Measurements from ENCODE around the gene CLDN6. TPM values are rescaled to one million over a fixed set of nuclear protein-coding genes. Genes with fewer than 3 reads are reported as not detected.

CLDN6 gene
- total and polyA plus RNA-seq, 2 of the 13 experiments (the other 11 are each of a cell fraction or from before 2014, with no cell fraction given): 5.9 to 7.6 TPM

DNA sequence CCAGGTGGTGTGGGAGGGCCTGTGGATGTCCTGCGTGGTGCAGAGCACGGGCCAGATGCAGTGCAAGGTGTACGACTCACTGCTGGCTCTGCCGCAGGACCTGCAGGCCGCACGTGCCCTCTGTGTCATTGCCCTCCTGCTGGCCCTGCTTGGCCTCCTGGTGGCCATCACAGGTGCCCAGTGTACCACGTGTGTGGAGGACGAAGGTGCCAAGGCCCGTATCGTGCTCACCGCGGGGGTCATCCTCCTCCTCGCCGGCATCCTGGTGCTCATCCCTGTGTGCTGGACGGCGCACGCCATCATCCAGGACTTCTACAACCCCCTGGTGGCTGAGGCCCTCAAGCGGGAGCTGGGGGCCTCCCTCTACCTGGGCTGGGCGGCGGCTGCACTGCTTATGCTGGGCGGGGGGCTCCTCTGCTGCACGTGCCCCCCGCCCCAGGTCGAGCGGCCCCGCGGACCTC is 4.5 kb downstream of the CLDN6 start (continued):
- TF ChIP-seq HNRNPLL (IDR thresholded peaks at IDR 0.05; ENCODE audit: low read depth, low read length, poor library complexity, severe bottlenecking): peak; percentile 11
- TF ChIP-seq ZNF343 (CRISPR knock-in tag; IDR thresholded peaks at IDR 0.05): no peak
- no peak for TF ChIP-seq STAG1 (CRISPR knock-in tag; IDR thresholded peaks at IDR 0.05)
- TF ChIP-seq, protein P1, sequence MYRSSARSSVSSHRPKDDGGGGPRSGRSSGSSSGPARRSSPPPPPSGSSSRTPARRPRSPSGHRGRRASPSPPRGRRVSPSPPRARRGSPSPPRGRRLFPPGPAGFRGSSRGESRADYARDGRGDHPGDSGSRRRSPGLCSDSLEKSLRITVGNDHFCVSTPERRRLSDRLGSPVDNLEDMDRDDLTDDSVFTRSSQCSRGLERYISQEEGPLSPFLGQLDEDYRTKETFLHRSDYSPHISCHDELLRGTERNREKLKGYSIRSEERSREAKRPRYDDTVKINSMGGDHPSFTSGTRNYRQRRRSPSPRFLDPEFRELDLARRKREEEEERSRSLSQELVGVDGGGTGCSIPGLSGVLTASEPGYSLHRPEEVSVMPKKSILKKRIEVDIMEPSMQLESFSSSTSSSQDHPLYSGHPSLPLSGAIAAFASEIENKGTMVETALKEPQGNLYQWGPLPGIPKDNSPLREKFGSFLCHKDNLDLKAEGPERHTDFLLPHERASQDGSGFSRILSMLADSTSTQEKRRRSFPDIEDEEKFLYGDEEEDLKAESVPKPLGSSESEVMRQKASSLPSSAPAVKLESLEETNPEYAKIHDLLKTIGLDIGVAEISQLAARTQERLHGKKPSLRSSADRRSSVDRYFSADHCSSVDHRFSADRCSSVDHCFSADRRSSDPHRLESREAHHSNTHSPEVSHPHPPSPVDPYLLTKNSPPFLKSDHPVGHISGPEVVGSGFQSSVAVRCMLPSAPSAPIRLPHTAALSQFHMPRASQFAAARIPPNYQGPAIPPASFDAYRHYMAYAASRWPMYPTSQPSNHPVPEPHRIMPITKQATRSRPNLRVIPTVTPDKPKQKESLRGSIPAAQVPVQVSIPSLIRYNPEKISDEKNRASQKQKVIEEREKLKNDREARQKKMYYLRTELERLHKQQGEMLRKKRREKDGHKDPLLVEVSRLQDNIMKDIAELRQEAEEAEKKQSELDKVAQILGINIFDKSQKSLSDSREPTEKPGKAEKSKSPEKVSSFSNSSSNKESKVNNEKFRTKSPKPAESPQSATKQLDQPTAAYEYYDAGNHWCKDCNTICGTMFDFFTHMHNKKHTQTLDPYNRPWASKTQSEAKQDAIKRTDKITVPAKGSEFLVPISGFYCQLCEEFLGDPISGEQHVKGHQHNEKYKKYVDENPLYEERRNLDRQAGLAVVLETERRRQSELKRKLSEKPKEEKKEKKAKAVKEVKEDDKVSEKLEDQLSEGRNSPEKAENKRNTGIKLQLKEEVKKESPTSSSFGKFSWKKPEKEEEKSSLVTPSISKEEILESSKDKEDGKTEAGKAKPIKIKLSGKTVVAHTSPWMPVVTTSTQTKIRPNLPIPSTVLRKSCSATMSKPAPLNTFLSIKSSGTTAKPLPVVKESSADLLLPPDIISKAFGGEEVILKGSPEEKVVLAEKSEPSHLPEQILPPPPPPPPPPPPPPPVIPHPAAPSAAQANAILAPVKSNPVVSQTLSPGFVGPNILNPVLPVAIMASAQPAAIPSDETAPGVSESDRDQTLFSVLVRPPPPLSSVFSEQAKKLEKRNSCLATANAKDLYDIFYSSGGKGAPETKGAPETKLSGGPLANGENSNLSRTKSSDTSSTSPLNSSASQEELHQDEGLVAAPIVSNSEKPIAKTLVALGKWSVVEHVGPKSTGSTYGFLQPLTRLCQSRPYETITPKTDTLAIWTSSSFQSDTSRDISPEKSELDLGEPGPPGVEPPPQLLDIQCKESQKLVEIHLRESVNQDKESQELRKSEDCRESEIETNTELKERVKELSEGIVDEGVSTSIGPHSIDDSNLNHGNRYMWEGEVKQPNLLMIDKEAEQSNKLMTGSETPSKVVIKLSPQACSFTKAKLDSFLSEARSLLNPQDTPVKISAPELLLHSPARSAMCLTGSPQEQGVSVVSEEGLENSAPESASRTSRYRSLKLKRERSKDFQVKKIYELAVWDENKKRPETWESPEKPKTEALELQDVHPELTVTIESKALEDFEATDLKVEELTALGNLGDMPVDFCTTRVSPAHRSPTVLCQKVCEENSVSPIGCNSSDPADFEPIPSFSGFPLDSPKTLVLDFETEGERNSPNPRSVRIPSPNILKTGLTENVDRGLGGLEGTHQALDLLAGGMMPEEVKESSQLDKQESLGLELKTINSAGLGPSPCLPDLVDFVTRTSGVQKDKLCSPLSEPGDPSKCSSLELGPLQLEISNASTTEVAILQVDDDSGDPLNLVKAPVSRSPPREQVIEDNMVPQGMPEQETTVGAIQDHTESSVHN (CRISPR knock-in tag; IDR thresholded peaks at IDR 0.05): no peak
- TF ChIP-seq ZNF777 (CRISPR knock-in tag; IDR thresholded peaks at IDR 0.05): peak; percentile 47; the same call in 1 of the 2 replicates
- no peak for TF ChIP-seq TOPORS (CRISPR knock-in tag; IDR thresholded peaks at IDR 0.05)
- no peak for TF ChIP-seq ZNF331 (CRISPR knock-in tag; IDR thresholded peaks at IDR 0.05)
- no peak for TF ChIP-seq KLF12 (CRISPR knock-in tag; IDR thresholded peaks at IDR 0.05; ENCODE audit: borderline replicate concordance)
- no peak for TF ChIP-seq SCMH1 (CRISPR knock-in tag; IDR thresholded peaks at IDR 0.05; ENCODE audit: borderline replicate concordance)
- no peak for TF ChIP-seq MATR3 (CRISPR knock-in tag; IDR thresholded peaks at IDR 0.05)
- no peak for TF ChIP-seq ZNF570 (CRISPR knock-in tag; IDR thresholded peaks at IDR 0.05; ENCODE audit: borderline replicate concordance)
- no peak for TF ChIP-seq ZNF879 (CRISPR knock-in tag; IDR thresholded peaks at IDR 0.05)
- no peak for TF ChIP-seq FOXP1 (IDR thresholded peaks at IDR 0.05)
- no peak for TF ChIP-seq FOXP1 (CRISPR knock-in tag; IDR thresholded peaks at IDR 0.05)
- TF ChIP-seq MAF1 (CRISPR knock-in tag; IDR thresholded peaks at IDR 0.05; ENCODE audit: borderline replicate concordance): no peak
- TF ChIP-seq IRF2 (CRISPR knock-in tag; IDR thresholded peaks at IDR 0.05): no peak
- no peak for TF ChIP-seq RFX1 (IDR thresholded peaks at IDR 0.05)
- TF ChIP-seq, protein P2, sequence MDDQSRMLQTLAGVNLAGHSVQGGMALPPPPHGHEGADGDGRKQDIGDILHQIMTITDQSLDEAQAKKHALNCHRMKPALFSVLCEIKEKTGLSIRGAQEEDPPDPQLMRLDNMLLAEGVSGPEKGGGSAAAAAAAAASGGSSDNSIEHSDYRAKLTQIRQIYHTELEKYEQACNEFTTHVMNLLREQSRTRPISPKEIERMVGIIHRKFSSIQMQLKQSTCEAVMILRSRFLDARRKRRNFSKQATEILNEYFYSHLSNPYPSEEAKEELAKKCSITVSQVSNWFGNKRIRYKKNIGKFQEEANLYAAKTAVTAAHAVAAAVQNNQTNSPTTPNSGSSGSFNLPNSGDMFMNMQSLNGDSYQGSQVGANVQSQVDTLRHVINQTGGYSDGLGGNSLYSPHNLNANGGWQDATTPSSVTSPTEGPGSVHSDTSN (CRISPR knock-in tag; IDR thresholded peaks at IDR 0.05; ENCODE audit: borderline replicate concordance): no peak
- TF ChIP-seq MLLT10 (CRISPR knock-in tag; IDR thresholded peaks at IDR 0.05): no peak
- TF ChIP-seq, protein P3, sequence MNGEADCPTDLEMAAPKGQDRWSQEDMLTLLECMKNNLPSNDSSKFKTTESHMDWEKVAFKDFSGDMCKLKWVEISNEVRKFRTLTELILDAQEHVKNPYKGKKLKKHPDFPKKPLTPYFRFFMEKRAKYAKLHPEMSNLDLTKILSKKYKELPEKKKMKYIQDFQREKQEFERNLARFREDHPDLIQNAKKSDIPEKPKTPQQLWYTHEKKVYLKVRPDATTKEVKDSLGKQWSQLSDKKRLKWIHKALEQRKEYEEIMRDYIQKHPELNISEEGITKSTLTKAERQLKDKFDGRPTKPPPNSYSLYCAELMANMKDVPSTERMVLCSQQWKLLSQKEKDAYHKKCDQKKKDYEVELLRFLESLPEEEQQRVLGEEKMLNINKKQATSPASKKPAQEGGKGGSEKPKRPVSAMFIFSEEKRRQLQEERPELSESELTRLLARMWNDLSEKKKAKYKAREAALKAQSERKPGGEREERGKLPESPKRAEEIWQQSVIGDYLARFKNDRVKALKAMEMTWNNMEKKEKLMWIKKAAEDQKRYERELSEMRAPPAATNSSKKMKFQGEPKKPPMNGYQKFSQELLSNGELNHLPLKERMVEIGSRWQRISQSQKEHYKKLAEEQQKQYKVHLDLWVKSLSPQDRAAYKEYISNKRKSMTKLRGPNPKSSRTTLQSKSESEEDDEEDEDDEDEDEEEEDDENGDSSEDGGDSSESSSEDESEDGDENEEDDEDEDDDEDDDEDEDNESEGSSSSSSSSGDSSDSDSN (CRISPR knock-in tag; IDR thresholded peaks at IDR 0.05): no peak
- TF ChIP-seq REPIN1 (CRISPR knock-in tag; IDR thresholded peaks at IDR 0.05; ENCODE audit: borderline replicate concordance, low read depth): no peak
- no peak for TF ChIP-seq TOE1 (CRISPR knock-in tag; IDR thresholded peaks at IDR 0.05)
